H1 (cell line): ENCODE data around the gene ELOVL1. TPM values are rescaled to one million over a fixed set of nuclear protein-coding genes. Genes with fewer than 3 reads are reported as not detected.

Experiments
- CHD7 ChIP-seq: fragments of 300-600 bp; sonication (generic); IDR thresholded peaks from 2 replicates; pipeline ENCODE4 v1.7.1; 2012; ENCODE audit warnings: low read length, moderate library complexity, mild to moderate bottlenecking, inconsistent platforms; ENCODE audit not compliant: insufficient replicate concordance
- E2F6 ChIP-seq: IDR thresholded peaks from 2 replicates; pipeline ENCODE4 v1.6.1; 2012; ENCODE audit warnings: inconsistent platforms
- KDM5A ChIP-seq: fragments of 200-600 bp; IDR thresholded peaks from 2 replicates; pipeline ENCODE4 v1.7.1; 2012; ENCODE audit warnings: mild to moderate bottlenecking, low read length, inconsistent platforms, mixed read lengths
- TCF12 ChIP-seq: IDR thresholded peaks from 2 replicates; pipeline ENCODE4 v1.6.1; 2011; ENCODE audit warnings: low read depth, mild to moderate bottlenecking, low read length
- polyA plus RNA-seq, 7 experiments: library from polyadenylated mRNA; depleted of rRNA in 3 of 7; stranded (reverse) in 5 of 7; unstranded in 2 of 7; fragments of >200 nt in 5 of 7; fragments of 200-250 nt in 2 of 7; gene quantifications; 1 replicate in 5 of 7; 2 replicates in 1 of 7; 4 replicates in 1 of 7; pipeline versions ENCODE4 v1.2.1 to v1.2.3, GENCODE V29; 2011 to 2013; ENCODE audit warnings: missing spikeins in 2 of 7, mixed read lengths in 2 of 7
- total RNA-seq: library from RNA; stranded (reverse); fragmentation: NEBNext Ultra II Directional; extraction: Animal tissue kit (Norgen Biotek cat#: 25700); gene quantifications from 2 replicates; pipeline ENCODE4 v1.2.1, GENCODE V29; 2021

Gene ELOVL1
- total and polyA plus RNA-seq, 2 of the 8 experiments (the other 6 are each of a cell fraction or from before 2014, with no cell fraction given): 28.5 to 68.1 TPM

GRCh38 chr1:43373066-43373940 lies 5.5 kb upstream of the ELOVL1 start (continued):
- TF ChIP-seq CHD7: no peak
- no peak for TF ChIP-seq TCF12
- TF ChIP-seq KDM5A: no peak
- TF ChIP-seq E2F6: no peak
